ENCODE data around the gene CMA1. TPM values are rescaled to one million over a fixed set of nuclear protein-coding genes. Genes with fewer than 3 reads are reported as not detected.
A peak's percentile ranks its signal among the peaks of the same experiment; 100 is the strongest.
"Not testable (repeated sequence)": the region's sequence is repeated elsewhere in the genome, so short reads cannot be mapped to it uniquely, and the experiment has no call there.

The CMA1 gene
- total and polyA plus RNA-seq, 2 experiments from 2014 or later: not detected

DNA sequence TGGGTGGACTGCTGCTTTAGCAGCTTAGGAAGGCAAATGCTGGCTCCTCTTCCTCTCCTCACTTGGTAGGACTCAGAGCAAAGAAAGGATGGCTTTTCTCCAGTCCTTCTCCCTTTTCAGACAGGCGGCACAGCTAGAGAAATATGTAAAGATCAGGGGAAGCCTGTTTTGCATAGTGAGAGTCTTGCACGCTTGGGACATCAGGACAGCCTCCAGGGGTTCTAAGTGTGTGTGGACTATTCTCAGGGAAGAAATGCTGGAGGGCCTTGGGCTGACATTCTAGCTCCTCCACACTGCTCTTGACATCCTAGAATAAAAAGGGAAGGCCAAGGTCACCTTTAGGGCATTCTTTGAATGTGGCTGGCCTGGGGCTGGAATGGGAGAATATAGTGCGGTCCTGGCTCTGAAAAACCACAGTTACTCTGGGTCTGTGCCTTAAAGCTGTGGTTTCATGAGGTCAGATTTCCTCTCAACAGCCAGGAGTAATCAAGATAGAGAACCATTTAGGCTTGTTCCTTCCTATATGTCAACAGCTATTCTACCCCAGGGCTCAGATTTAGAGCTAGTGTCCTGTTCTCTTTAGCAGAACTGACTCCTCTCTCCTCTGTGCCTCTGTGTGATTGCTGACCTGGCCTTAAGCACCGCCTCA lies 24.3 kb downstream of the CMA1 start (continued):
- no peak for TF ChIP-seq ZNF114 (CRISPR knock-in tag; IDR thresholded peaks at IDR 0.05)
- no peak for TF ChIP-seq POLR2AphosphoS5 (IDR thresholded peaks at IDR 0.05; ENCODE audit: low read depth)
- TF ChIP-seq, protein P1, sequence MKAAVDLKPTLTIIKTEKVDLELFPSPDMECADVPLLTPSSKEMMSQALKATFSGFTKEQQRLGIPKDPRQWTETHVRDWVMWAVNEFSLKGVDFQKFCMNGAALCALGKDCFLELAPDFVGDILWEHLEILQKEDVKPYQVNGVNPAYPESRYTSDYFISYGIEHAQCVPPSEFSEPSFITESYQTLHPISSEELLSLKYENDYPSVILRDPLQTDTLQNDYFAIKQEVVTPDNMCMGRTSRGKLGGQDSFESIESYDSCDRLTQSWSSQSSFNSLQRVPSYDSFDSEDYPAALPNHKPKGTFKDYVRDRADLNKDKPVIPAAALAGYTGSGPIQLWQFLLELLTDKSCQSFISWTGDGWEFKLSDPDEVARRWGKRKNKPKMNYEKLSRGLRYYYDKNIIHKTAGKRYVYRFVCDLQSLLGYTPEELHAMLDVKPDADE (IDR thresholded peaks at IDR 0.05): no peak
- TF ChIP-seq ZNF331 (CRISPR knock-in tag; IDR thresholded peaks at IDR 0.05; ENCODE audit: low read depth): no peak

DNA sequence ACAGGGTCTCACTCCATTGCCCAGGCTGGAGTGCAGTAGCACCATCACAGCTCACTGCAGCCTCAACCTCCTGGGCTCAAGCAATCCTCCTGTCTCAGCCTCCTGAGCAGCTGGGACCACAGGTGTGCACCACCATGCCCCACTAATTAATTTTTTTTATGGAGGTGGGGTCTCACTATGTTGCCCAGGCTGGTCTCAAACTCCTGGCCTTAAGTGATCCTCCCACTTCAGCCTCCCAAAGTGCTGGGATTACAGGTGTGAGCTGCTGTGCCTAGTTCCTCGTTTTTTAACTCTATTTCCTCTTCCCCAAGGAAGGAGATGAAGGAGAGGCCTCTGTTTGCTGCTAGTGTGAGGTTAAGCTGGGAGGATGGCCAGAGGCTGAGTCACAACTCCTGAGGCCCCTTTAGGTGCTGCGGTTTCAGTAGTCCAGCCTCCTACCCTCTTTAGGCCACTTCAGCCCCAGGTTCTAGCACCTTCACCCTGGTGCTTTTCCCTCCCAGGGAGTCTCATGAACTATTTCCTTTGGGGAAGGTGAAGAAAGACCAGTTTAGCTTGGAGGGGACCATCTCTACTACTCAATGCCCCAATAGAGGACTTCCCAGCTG lies 25.3 kb downstream of the CMA1 start:
- H3K27me3 Mint-ChIP-seq (ENCODE audit: insufficient read depth, low read depth, poor library complexity); H2AFZ ChIP-seq; H3K4me2 ChIP-seq; ATAC-seq; H3F3A ChIP-seq (replicated peaks; ENCODE audit: low read depth); H3K27ac Mint-ChIP-seq; DNase-seq (ENCODE audit: low spot score); H3K79me2 ChIP-seq (replicated peaks; ENCODE audit: insufficient read depth); H3K4me3 Mint-ChIP-seq; H3K36me3 ChIP-seq (ENCODE audit: insufficient read depth); H3K4me1 ChIP-seq (ENCODE audit: insufficient read depth); H3K27ac ChIP-seq (ENCODE audit: low read depth); H4K20me1 ChIP-seq (replicated peaks; ENCODE audit: insufficient read depth); H3K4me3 ChIP-seq; H3K27me3 ChIP-seq (ENCODE audit: insufficient read depth): not testable (repeated sequence)
- Mint-ChIP-seq H3K36me3 (ENCODE audit: low read depth) (peaks cover 26% of the 10 kb centered on the region), H3K9me3 (peaks cover 31% of the 10 kb centered on the region), H3K4me1 (peaks cover 10% of the 10 kb centered on the region)
- peaks cover 17% of the 10 kb centered on the region for H3K9me2 ChIP-seq (ENCODE audit: insufficient read depth)

DNA sequence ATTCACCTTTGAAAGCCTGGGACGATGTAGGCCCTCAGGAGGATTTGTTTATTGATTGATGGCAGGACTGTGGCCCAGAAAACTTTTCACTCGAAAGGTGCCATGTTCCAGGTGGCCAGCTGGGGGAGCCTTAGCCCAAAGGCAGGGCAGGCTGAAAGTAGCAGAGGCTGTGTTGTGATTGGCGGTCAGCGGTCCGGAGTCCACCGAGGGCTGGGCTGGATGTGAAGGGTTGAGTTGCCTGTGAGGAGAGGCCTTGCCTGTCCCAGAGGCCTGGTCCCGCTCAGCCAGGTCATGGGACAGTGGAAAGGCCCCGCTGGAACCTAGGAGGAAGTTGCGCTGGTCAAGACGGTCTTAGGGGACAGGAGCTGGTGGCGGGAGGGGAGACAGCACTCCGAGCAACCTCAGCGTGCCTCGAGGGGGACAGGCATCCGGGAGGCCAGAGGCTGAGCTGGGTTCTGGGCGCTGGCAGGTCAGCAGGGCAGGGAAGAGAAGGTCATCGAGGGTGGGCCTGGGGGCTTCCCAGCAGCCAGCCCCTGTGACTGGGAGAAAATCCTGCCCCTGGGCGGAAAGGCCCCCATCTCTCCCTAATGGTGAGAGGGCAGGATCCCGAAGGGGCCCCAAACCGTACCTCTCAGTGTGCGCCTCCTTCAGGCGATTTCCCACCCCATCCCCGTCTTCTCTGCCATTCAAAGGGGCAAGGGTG lies 26.3 kb downstream of the CMA1 start:
- peak; percentile 92 for DNase-seq (ENCODE audit: low spot score)

More for the DNA sequence above, 26.3 kb downstream of the CMA1 start:
- H3K4me2 ChIP-seq: no peak overlapping the region
- no peak overlapping the region for H3K27ac ChIP-seq (ENCODE audit: low read depth)
- no peak overlapping the region for H3K4me3 Mint-ChIP-seq
- H3K79me2 ChIP-seq (replicated peaks; ENCODE audit: insufficient read depth): no peaks in the 10 kb centered on the region; the same call in 1 of the 2 replicates
- H3K4me1 Mint-ChIP-seq: peaks cover 10% of the 10 kb centered on the region
- H3K36me3 Mint-ChIP-seq (ENCODE audit: low read depth): peaks cover 26% of the 10 kb centered on the region
- peaks cover 31% of the 10 kb centered on the region for H3K9me3 Mint-ChIP-seq
- no peak overlapping the region; the same call in 1 of the 2 replicates for H3K27ac Mint-ChIP-seq
- no peak overlapping the region for H3K4me3 ChIP-seq
- H4K20me1 ChIP-seq (replicated peaks; ENCODE audit: insufficient read depth): no peaks in the 10 kb centered on the region
- no peak for TF ChIP-seq NANOG (IDR thresholded peaks at IDR 0.05; ENCODE audit: borderline replicate concordance)
- TF ChIP-seq ZNF114 (CRISPR knock-in tag; IDR thresholded peaks at IDR 0.05): no peak
- TF ChIP-seq, protein P2, sequence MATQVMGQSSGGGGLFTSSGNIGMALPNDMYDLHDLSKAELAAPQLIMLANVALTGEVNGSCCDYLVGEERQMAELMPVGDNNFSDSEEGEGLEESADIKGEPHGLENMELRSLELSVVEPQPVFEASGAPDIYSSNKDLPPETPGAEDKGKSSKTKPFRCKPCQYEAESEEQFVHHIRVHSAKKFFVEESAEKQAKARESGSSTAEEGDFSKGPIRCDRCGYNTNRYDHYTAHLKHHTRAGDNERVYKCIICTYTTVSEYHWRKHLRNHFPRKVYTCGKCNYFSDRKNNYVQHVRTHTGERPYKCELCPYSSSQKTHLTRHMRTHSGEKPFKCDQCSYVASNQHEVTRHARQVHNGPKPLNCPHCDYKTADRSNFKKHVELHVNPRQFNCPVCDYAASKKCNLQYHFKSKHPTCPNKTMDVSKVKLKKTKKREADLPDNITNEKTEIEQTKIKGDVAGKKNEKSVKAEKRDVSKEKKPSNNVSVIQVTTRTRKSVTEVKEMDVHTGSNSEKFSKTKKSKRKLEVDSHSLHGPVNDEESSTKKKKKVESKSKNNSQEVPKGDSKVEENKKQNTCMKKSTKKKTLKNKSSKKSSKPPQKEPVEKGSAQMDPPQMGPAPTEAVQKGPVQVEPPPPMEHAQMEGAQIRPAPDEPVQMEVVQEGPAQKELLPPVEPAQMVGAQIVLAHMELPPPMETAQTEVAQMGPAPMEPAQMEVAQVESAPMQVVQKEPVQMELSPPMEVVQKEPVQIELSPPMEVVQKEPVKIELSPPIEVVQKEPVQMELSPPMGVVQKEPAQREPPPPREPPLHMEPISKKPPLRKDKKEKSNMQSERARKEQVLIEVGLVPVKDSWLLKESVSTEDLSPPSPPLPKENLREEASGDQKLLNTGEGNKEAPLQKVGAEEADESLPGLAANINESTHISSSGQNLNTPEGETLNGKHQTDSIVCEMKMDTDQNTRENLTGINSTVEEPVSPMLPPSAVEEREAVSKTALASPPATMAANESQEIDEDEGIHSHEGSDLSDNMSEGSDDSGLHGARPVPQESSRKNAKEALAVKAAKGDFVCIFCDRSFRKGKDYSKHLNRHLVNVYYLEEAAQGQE (IDR thresholded peaks at IDR 0.05; ENCODE audit: unreplicated experiment): no peak
- TF ChIP-seq ZNF331 (CRISPR knock-in tag; IDR thresholded peaks at IDR 0.05; ENCODE audit: low read depth): no peak
- TF ChIP-seq, protein P1 (IDR thresholded peaks at IDR 0.05): no peak
- TF ChIP-seq, protein P3, sequence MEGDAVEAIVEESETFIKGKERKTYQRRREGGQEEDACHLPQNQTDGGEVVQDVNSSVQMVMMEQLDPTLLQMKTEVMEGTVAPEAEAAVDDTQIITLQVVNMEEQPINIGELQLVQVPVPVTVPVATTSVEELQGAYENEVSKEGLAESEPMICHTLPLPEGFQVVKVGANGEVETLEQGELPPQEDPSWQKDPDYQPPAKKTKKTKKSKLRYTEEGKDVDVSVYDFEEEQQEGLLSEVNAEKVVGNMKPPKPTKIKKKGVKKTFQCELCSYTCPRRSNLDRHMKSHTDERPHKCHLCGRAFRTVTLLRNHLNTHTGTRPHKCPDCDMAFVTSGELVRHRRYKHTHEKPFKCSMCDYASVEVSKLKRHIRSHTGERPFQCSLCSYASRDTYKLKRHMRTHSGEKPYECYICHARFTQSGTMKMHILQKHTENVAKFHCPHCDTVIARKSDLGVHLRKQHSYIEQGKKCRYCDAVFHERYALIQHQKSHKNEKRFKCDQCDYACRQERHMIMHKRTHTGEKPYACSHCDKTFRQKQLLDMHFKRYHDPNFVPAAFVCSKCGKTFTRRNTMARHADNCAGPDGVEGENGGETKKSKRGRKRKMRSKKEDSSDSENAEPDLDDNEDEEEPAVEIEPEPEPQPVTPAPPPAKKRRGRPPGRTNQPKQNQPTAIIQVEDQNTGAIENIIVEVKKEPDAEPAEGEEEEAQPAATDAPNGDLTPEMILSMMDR (conservative IDR thresholded peaks at IDR 0.05; ENCODE audit: low read depth in 2 of 2): peak; percentile 82 to 94
- no peak for TF ChIP-seq JUNB (IDR thresholded peaks at IDR 0.05; ENCODE audit: unreplicated experiment)
- no peak for TF ChIP-seq POLR2AphosphoS5 (IDR thresholded peaks at IDR 0.05; ENCODE audit: low read depth)
- TF ChIP-seq STAT1 (IDR thresholded peaks at IDR 0.05; ENCODE audit: unreplicated experiment): no peak
- H3K4me1 ChIP-seq (ENCODE audit: insufficient read depth): peaks cover 4% of the 10 kb centered on the region; the same call in 1 of the 2 replicates
- H3K9me2 ChIP-seq (ENCODE audit: insufficient read depth): peaks cover 17% of the 10 kb centered on the region
- peaks cover 2% of the 10 kb centered on the region for H3K27me3 Mint-ChIP-seq (ENCODE audit: insufficient read depth, low read depth, poor library complexity)
- no peaks in the 10 kb centered on the region for H3K27me3 ChIP-seq (ENCODE audit: insufficient read depth)
- ATAC-seq: peak; percentile 99
- no peaks in the 10 kb centered on the region; the same call in 1 of the 2 replicates for H3K36me3 ChIP-seq (ENCODE audit: insufficient read depth)
- H3F3A ChIP-seq (replicated peaks; ENCODE audit: low read depth): no peaks in the 10 kb centered on the region
- H2AFZ ChIP-seq: peak overlapping the region; percentile 89

All from GM23338 (cell line).